Calu3 (cell line): ENCODE measurements around the gene UBN1. TPM values are rescaled to one million over a fixed set of nuclear protein-coding genes. Genes with fewer than 3 reads are reported as not detected.

Experiments
- BruUV-seq: library from RNA; stranded (reverse); fragments of 400-500 nt; replicated peaks from 2 replicates; lab custom pipeline; 2021; lab: Mats Ljungman, UMichigan
- CTCF ChIA-PET: fragments of 300-600 bp; sonication (Branson Sonifier 250); formaldehyde crosslinking; loops from one replicate; lab custom pipeline; 2022; ENCODE audit warnings: antibody characterized with exemption; lab: Charles Lee
- DNase-seq: peaks from one replicate; pipeline ENCODE4 v3.0.0; 2022
- H3K27ac Mint-ChIP-seq: one replicate; pipeline ENCODE4 v1.8.0; 2022; ENCODE audit warnings: mixed read lengths; ENCODE audit not compliant: unreplicated experiment
- H3K27me3 Mint-ChIP-seq: one replicate; pipeline ENCODE4 v1.8.0; 2022; ENCODE audit warnings: mixed read lengths; ENCODE audit not compliant: unreplicated experiment
- H3K36me3 Mint-ChIP-seq: one replicate; pipeline ENCODE4 v1.8.0; 2022; ENCODE audit warnings: mild to moderate bottlenecking, moderate library complexity, mixed read lengths; ENCODE audit not compliant: insufficient read depth, unreplicated experiment
- H3K4me1 Mint-ChIP-seq: one replicate; pipeline ENCODE4 v1.8.0; 2022; ENCODE audit warnings: mild to moderate bottlenecking, low read depth, mixed read lengths; ENCODE audit not compliant: unreplicated experiment
- H3K4me3 Mint-ChIP-seq: one replicate; pipeline ENCODE4 v1.8.0; 2022; ENCODE audit warnings: mild to moderate bottlenecking, low read depth, moderate library complexity, mixed read lengths; ENCODE audit not compliant: unreplicated experiment
- H3K9me3 Mint-ChIP-seq: one replicate; pipeline ENCODE4 v1.8.0; 2022; ENCODE audit warnings: low read depth, mixed read lengths; ENCODE audit not compliant: unreplicated experiment
- CTCF ChIP-seq: fragments of 200-600 bp; IDR thresholded peaks from one replicate; pipeline ENCODE4 v1.8.0; 2022; ENCODE audit warnings: antibody characterized with exemption; ENCODE audit not compliant: unreplicated experiment
- intact Hi-C: fragments of 100-400 bp; cut with micrococcal nuclease; formaldehyde crosslinking; loops from one replicate; pipeline ENCODE4 v1.10.0; 2022; ENCODE audit not compliant: unreplicated experiment
- total RNA-seq: library from RNA; stranded (reverse); gene quantifications from 2 replicates; pipeline ENCODE4 v1.2.3, GENCODE V29; 2022

UBN1 gene
- total RNA-seq, 1 experiment from 2014 or later: 50.5 TPM

- Mint-ChIP-seq H3K4me1 (peaks cover 7% of the 10 kb centered on the region), H3K9me3 (no peaks in the 10 kb centered on the region), H3K36me3 (peaks cover 99% of the 10 kb centered on the region), H3K27me3 (no peaks in the 10 kb centered on the region), H3K27ac (no peak overlapping the region), H3K4me3 (no peak overlapping the region)
- intact Hi-C loops: no loop called here
- no TSS peak for BruUV-seq
- CTCF ChIA-PET: no interaction called here
- TF ChIP-seq CTCF: no peak
- DNase-seq: no peak
Observed at GRCh38 chr16:4805231-4805630, 42.0 kb upstream of the UBN1 start.

- intact Hi-C loops: no loop called here
- peaks cover 99% of the 10 kb centered on the region for H3K36me3 Mint-ChIP-seq
- H3K27ac Mint-ChIP-seq: no peak overlapping the region
Observed at GRCh38 chr16:4806280-4806679, 41.0 kb upstream of the UBN1 start.

GRCh38 chr16:4811242-4811641, 36.0 kb upstream of the UBN1 start:
- H3K27ac Mint-ChIP-seq: no peak overlapping the region
- BruUV-seq: no TSS peak
- TF ChIP-seq CTCF: no peak
- intact Hi-C loops: no loop called here
- no peaks in the 10 kb centered on the region for H3K9me3 Mint-ChIP-seq
- H3K4me1 Mint-ChIP-seq: no peaks in the 10 kb centered on the region
- CTCF ChIA-PET: interaction anchor here (0.9 kb wide), 1 partner anchor 16 kb away, joined by 4 read pairs; no protein-coding TSS in a partner anchor
- DNase-seq: no peak
- H3K36me3 Mint-ChIP-seq: peaks cover 97% of the 10 kb centered on the region
- H3K27me3 Mint-ChIP-seq: no peaks in the 10 kb centered on the region
- H3K4me3 Mint-ChIP-seq: no peak overlapping the region

More at GRCh38 chr16:4806280-4806679, 41.0 kb upstream of the UBN1 start:
- CTCF ChIA-PET: interaction anchor here (0.6 kb wide), 1 partner anchor 59 kb away, joined by 3 read pairs; no protein-coding TSS in a partner anchor
- no peaks in the 10 kb centered on the region for H3K9me3 Mint-ChIP-seq
- no peaks in the 10 kb centered on the region for H3K27me3 Mint-ChIP-seq
- no peak for DNase-seq
- no peak for TF ChIP-seq CTCF
- no peaks in the 10 kb centered on the region for H3K4me1 Mint-ChIP-seq
- H3K4me3 Mint-ChIP-seq: no peak overlapping the region
- no TSS peak for BruUV-seq

GRCh38 chr16:4811773-4812172, 35.5 kb upstream of the UBN1 start:
- no peak for DNase-seq
- no peaks in the 10 kb centered on the region for H3K9me3 Mint-ChIP-seq
- CTCF ChIA-PET: no interaction called here
- no peak overlapping the region for H3K4me3 Mint-ChIP-seq
- no TSS peak for BruUV-seq
- no peak for TF ChIP-seq CTCF
- no peak overlapping the region for H3K27ac Mint-ChIP-seq
- intact Hi-C loops: no loop called here
- H3K36me3 Mint-ChIP-seq: peaks cover 97% of the 10 kb centered on the region
- no peaks in the 10 kb centered on the region for H3K4me1 Mint-ChIP-seq
- no peaks in the 10 kb centered on the region for H3K27me3 Mint-ChIP-seq
